ENCODE measurements around the gene EHBP1L1.

Gene EHBP1L1

DNA sequence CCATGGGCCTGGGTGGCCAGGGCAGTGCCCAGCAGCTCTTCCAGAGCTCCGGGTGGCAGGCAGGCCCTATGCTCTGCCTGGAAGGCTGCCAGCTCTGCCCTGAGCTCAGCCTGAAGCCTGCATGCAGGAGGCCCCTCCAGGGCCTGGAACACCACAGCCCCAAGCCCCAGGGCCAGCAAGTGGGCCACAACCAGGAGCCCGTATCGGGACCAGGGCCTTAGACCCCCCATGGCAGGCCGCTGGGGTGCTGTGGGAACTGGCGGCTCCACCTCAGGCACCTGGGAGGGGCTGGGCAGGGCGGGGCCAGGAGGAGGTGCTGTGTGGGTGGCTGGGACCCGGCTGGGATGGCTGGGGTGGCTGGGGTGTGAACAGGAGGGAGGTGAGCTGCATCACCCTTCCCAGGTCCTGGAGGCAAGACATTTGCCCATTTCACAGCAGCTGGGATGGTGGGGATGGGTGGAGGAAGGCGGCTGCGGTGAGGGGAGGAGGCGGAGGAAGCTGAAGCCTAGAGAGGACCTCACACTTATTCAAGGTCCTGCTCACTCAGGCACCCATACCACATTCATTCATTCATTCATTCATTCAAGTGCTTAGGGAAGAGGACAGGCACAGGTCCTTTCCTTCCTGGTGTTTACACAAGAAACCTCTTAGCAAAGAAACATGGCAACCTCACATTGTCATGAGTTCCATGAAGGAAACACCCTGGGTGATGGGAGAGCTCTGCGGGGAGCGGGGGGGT, 19.9 kb downstream of the EHBP1L1 start, which contains the start of gene KCNK7:
TSS of gene KCNK7 (minus strand) at position 258 of the 739 bp plus-strand sequence. CDS start at position 230, 28 bp downstream.
- peaks cover 34 to 51% of the 10 kb centered on the region in 2 donors for H3K36me3 Mint-ChIP-seq

DNA sequence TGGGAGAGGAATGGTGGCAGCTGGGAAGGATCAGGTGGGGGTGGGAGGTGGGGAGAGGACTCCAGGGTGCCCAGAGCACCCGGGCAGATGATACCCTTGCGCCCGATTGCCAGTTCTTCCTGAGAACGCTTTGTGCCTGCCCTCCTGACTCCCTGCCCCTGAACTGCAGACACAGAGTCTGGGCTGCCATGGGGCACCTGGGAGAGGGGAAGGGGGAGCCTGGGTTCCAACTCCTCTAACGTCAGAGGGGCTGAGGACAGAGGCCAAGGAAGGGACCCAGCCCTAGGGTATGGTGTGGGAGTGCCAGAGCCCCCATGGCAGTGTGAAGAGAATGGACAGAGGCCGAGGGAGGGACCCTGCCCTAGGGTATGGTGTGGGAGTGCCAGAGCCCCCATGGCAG, 20.7 kb downstream of the EHBP1L1 start:
- DNase-seq = no peak
- Mint-ChIP-seq H3K36me3 (peaks cover 33 to 47% of the 10 kb centered on the region in 2 donors), H3K27me3 (no peaks in the 10 kb centered on the region), H3K27ac (no peak overlapping the region), H3K4me3 (peak overlapping the region in 1 of 2 donors; percentile 37), H3K4me1 (peaks cover 9 to 35% of the 10 kb centered on the region in 2 donors), H3K9me3 (no peaks in the 10 kb centered on the region)
- no peak for ATAC-seq (replicated peaks)

More for the DNA sequence above, 19.9 kb downstream of the EHBP1L1 start, which contains the start of gene KCNK7:
- H3K4me3 Mint-ChIP-seq = peak within 1 kb of the TSS; percentile 37 to 42
- H3K27ac Mint-ChIP-seq = peak within 1 kb of the TSS; percentile 72
- peaks cover 9 to 31% of the 10 kb centered on the region in 2 donors for H3K4me1 Mint-ChIP-seq
- H3K9me3 Mint-ChIP-seq = no peaks in the 10 kb centered on the region
- DNase-seq (no peak), ATAC-seq (replicated peaks) (peak in 1 of 2 donors; percentile 20)
- H3K27me3 Mint-ChIP-seq = no peaks in the 10 kb centered on the region

DNA sequence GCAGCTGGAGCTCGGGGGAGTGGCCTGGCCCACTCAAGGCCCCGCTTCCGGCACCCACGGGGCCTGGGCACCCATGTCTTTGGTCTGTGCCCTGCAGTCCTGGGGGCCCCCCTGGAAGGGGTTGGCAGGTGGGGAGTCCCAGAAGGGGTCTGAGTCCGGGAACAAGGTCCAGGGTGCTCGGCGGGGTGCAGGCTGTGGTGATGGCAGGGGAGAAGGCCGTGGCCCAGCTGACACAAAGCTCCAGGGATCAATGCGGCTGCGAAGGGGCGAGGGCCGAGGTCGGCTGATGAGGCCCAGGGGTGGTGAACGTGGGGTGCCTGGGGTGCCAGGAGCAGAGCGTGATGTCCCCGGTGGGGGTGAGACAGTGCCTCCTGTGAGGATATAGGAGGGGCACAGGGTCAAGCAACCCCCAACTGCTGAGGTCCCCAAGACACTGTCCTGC, 22.4 kb downstream of the EHBP1L1 start:
- H3K36me3 Mint-ChIP-seq = peaks cover 38 to 49% of the 10 kb centered on the region in 2 donors
- peak overlapping the region; percentile 25 for H3K27ac Mint-ChIP-seq
- H3K4me3 Mint-ChIP-seq = no peak overlapping the region

DNA sequence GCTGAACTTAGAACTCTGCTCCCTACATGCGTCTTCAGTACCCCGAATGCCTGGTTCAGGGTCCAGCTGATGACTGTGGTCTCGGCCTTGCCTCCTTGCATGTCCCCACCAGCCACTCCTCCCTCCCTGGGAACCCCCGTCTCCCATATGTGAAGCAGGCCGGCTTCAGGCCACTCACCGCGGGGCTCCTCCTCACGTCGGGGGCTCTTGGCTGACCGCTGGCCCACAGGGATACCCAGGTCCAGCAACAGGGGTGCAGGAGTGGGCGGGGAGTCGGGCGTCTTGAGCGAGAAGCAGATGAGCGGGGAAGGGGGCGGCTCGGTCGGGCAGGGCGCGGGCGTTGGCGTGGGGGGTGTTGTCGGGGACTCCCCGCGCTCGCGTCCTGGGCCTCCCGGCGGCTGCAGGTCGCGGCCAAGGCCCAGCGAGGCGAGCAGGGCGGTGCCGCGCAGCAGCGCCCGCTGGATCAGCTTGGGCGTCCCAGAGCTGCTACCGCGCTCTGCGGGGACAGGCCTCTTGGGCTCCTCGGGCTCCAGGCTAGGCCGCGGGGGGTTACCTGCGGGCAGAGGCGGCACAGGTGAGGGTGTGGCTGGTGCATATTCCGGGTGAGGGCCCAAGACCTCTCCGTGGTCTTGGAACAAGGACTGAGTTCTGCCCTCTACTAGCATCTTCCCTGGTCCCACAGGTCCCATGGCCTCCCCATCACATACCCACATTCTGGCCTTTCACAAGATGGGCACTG, 23.5 kb downstream of the EHBP1L1 start:
- H3K36me3 Mint-ChIP-seq = peaks cover 37 to 46% of the 10 kb centered on the region in 2 donors
- peak overlapping the region; percentile 39 for H3K27ac Mint-ChIP-seq
- H3K27me3 Mint-ChIP-seq = no peaks in the 10 kb centered on the region
- H3K4me3 Mint-ChIP-seq = no peak overlapping the region
- DNase-seq (no peak), ATAC-seq (replicated peaks) (no peak)
- peaks cover 14 to 36% of the 10 kb centered on the region in 2 donors for H3K4me1 Mint-ChIP-seq
- no peaks in the 10 kb centered on the region for H3K9me3 Mint-ChIP-seq

More for the DNA sequence above, 22.4 kb downstream of the EHBP1L1 start:
- no peak for DNase-seq
- ATAC-seq (replicated peaks) = no peak
- Mint-ChIP-seq H3K27me3 (no peaks in the 10 kb centered on the region), H3K4me1 (peaks cover 12 to 38% of the 10 kb centered on the region in 2 donors), H3K9me3 (no peaks in the 10 kb centered on the region)

DNA sequence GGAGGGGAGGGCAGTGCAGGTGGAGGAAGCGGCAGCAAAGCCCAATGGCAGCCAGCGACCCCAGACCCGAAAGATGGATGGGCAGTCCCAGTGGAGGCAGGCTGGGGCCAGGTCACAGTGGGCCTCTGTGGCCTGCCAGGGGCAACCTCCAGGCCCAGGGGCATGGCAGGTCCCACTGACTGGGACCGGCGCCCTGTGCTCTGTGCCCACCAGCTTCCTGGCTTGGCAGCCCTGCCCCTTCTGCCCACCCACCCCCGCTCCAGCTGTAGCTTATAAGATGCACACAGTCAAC, 24.0 kb downstream of the EHBP1L1 start:
- H3K36me3 Mint-ChIP-seq = peaks cover 39 to 50% of the 10 kb centered on the region in 2 donors
- H3K4me3 Mint-ChIP-seq = no peak overlapping the region
- peaks cover 14 to 35% of the 10 kb centered on the region in 2 donors for H3K4me1 Mint-ChIP-seq
- no peaks in the 10 kb centered on the region for H3K27me3 Mint-ChIP-seq
- no peak for DNase-seq
- H3K9me3 Mint-ChIP-seq = no peaks in the 10 kb centered on the region
- H3K27ac Mint-ChIP-seq = no peak overlapping the region
- no peak for ATAC-seq (replicated peaks)

DNA sequence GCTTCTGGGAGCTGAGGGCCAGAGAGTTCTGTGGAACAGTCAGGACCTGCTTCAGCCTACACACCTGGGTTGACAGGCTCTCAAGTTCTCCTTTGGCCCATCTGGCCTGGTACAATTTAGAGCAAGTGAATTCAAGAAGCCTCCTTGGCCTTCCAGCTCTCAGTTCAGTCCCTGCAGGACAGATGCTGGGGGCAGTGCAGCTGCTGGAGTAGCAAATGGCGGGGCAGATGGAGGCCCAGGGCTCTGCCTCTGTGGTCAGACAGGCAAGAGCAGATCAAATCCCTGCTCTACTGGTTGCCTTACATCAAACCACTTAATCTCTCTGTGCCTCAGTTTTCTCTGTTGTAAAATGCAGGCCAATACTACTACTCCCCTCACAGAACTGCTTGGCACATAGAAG, 28.4 kb downstream of the EHBP1L1 start:
- H3K4me1 Mint-ChIP-seq = peaks cover 15 to 26% of the 10 kb centered on the region in 2 donors
- H3K27ac Mint-ChIP-seq = peak overlapping the region; percentile 42
- peaks cover 40 to 52% of the 10 kb centered on the region in 2 donors for H3K36me3 Mint-ChIP-seq
- H3K4me3 Mint-ChIP-seq = no peak overlapping the region
- no peaks in the 10 kb centered on the region for H3K9me3 Mint-ChIP-seq
- DNase-seq = no peak
- no peaks in the 10 kb centered on the region for H3K27me3 Mint-ChIP-seq
- ATAC-seq (replicated peaks) = no peak

DNA sequence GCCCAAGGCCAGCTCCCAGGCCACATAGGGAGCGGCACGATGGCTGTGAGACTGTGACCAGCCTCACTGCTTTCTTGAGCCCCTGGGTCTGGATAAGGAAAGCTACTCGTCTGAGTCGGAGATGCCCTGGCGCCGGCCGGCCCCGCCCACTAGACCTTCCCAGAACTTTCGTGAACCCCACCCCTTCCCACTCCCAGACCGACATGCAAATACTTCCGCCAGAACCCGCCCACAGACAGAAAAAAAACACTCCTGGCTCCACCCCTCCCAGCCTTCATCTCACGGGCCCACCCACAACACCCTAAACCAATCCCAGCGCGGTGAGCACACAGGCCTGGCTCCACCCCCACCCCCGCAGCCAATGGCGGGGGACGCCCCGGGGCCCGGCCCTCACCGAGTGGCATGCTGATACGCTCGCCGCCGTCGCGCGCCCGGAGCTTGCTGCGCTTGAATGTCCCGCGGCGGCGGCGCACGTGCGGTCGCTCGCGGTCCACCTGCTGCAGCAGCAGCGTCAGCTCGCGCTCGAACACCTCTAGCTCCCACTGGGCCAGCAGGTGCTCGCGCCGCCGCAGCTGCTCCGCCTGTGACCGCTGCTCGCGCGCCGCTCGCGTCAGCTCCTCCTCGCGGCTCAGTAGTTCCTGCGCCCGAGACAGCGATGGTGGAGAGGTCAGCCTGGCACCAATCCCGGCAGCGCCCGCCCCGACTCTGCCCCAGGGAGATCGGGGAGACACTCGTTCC, 31.2 kb downstream of the EHBP1L1 start:
- Mint-ChIP-seq H3K4me1 (peaks cover 36 to 48% of the 10 kb centered on the region in 2 donors), H3K27ac (no peak overlapping the region), H3K36me3 (peaks cover 53 to 72% of the 10 kb centered on the region in 2 donors), H3K27me3 (no peaks in the 10 kb centered on the region), H3K9me3 (no peaks in the 10 kb centered on the region), H3K4me3 (no peak overlapping the region)
- DNase-seq (no peak), ATAC-seq (replicated peaks) (peak in 1 of 2 donors; percentile 46)

DNA sequence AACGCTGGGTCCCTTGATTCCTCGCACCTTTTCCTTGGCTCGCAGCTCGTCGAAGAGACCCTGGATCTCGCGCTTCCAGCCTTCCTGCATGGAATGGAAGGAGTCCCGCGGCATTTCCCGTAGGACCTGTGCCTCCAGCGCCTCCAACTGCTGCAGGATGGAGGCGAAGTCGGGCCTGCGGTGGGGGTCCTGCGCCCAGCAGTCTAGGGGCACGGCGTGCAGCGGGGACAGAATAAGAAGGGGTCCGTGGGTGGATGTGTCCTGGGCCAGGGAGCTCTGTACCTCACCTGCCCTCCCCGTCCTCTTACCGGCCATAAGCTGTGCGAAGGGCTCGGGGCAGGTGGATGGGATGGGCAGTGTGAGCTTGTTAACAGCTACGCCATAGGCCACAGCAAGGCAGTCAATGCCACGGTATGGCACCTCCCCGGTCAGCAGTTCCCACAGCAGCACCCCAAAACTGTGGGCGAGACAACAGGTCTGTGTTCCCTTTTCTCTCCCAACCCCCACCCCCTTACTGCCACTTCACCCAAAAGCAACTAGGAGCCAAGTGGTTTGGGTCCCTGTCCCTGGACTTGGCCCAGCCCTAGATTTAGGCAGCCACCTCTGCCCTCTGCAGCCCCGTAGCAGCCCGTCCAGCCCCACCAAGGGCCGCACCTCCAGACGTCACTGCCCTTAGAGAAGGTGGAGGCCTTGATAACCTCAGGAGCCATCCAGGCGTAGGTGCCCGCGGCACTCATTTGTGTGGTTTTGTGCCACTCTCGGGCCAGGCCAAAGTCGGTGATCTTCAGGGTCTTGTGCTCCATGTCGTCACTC, 32.0 kb downstream of the EHBP1L1 start:
- Mint-ChIP-seq H3K9me3 (no peaks in the 10 kb centered on the region), H3K4me3 (no peak overlapping the region), H3K36me3 (peaks cover 53 to 72% of the 10 kb centered on the region in 2 donors), H3K4me1 (peaks cover 43 to 52% of the 10 kb centered on the region in 2 donors), H3K27ac (peak overlapping the region; percentile 20), H3K27me3 (no peaks in the 10 kb centered on the region)
- no peak for DNase-seq
- ATAC-seq (replicated peaks) = no peak

DNA sequence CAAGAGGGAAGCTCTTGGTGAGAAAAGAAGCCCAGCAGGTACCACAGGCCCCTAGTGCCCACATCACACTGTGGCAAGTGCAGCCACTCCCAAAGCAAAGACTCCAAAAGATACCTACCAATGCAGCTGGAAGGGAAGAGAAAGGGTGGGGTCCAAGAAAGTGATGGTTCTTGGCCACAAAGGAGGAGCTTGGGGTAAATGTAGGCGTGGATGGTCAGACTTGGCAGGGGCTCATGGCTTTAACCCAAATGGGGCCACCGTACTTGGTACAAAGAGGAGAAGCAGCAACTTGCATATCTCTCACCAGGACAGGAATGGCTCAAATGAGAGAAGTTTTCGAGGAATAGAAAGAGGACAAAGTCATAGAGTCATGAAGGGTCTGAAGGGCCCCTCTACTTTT, 33.4 kb downstream of the EHBP1L1 start:
- peaks cover 42 to 73% of the 10 kb centered on the region in 2 donors for H3K36me3 Mint-ChIP-seq
- ATAC-seq (replicated peaks) (no peak), DNase-seq (no peak)
- H3K4me1 Mint-ChIP-seq = peaks cover 41 to 48% of the 10 kb centered on the region in 2 donors
- H3K27me3 Mint-ChIP-seq = no peaks in the 10 kb centered on the region
- peak overlapping the region; percentile 9 for H3K27ac Mint-ChIP-seq
- no peak overlapping the region for H3K4me3 Mint-ChIP-seq
- no peaks in the 10 kb centered on the region for H3K9me3 Mint-ChIP-seq

DNA sequence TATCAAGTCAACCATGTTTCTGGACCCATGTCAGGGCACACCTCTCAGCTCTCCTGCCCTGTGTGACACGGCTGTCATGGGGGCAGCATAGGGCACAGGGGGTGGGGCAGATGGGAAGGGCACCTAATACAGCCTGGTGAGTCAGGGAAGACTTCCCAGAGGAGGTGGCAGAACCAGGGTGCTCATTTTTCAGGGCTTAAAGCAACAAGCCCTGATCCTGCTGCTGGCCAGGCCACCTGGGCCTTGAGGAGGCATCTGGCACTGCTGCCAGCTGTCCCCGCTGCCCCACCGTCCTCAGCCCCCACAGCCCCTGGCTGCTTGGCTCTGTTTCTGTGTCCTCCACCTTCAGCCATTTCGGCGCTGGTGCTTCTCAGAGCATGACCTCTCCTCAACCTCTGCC, 33.8 kb downstream of the EHBP1L1 start:
- Mint-ChIP-seq H3K36me3 (peaks cover 41 to 71% of the 10 kb centered on the region in 2 donors), H3K4me3 (no peak overlapping the region), H3K27ac (peak overlapping the region; percentile 94), H3K4me1 (peaks cover 41 to 48% of the 10 kb centered on the region in 2 donors), H3K27me3 (no peaks in the 10 kb centered on the region), H3K9me3 (no peaks in the 10 kb centered on the region)
- ATAC-seq (replicated peaks) (no peak), DNase-seq (no peak)

DNA sequence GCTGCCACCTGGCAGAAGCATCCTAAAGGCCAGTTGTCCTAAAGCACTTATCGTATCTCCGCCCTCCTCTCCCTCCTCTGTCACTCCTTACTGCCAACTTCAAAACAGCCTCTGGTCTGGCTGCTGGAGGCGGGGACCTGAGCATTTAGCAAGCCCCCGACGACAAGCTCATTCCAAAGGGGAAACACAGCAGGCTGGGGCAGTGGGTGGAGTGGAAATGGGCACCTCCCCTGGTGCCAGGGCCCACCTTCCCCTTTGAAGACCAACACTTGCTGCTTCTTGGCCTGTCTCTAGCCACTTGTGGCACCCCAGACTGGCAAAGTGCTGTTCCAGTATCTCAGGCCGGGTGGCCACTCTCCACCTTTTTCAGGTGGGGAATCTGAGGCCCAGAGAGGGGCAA, 34.6 kb downstream of the EHBP1L1 start:
- no peaks in the 10 kb centered on the region for H3K27me3 Mint-ChIP-seq
- DNase-seq = no peak
- no peaks in the 10 kb centered on the region for H3K9me3 Mint-ChIP-seq
- ATAC-seq (replicated peaks) = no peak
- H3K4me3 Mint-ChIP-seq = peak overlapping the region in 1 of 2 donors; percentile 80
- H3K36me3 Mint-ChIP-seq = peaks cover 38 to 63% of the 10 kb centered on the region in 2 donors
- H3K27ac Mint-ChIP-seq = peak overlapping the region; percentile 94
- H3K4me1 Mint-ChIP-seq = peaks cover 41 to 48% of the 10 kb centered on the region in 2 donors

DNA sequence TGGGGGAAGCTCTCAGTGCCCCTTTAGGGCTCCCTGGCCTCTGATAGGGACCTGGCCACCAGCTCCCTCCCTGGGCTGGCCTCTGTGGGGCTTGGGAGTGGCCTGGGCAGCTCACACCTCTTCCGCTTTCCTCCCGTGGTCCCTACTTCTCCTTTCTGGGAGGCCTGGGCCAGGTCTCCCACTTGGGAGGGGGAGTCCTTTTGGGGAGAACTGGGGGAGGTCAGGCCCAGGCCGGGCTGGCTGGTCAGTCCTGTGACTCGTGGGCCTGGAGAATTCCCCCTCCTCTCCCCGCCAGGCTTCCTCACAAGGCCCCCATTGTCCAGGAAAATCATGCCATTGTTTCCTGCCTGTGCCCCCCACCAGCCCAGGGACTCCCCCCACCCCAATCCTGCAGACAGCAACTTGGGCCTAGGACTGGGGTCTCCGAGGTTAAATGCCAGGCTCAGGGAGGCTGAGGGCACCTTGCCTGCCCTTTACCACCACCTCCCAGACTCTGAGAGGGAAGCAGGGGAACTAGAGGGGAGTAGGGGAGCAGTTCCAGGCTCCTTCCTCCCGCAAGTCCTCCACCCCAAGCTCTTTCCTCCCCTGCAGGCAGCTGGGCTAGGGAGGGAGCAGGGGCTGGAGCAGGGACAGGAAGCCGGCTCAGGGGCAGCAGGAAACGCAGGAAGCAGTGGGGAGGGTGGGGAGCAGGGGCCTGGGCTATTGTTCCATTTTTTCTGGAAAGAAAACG, 35.3 kb downstream of the EHBP1L1 start:
- Mint-ChIP-seq H3K27me3 (no peaks in the 10 kb centered on the region), H3K27ac (peak overlapping the region; percentile 94), H3K36me3 (peaks cover 35 to 59% of the 10 kb centered on the region in 2 donors), H3K4me1 (peaks cover 39 to 49% of the 10 kb centered on the region in 2 donors), H3K9me3 (no peaks in the 10 kb centered on the region), H3K4me3 (peak overlapping the region; percentile 80 to 90)
- ATAC-seq (replicated peaks) = no peak
- DNase-seq = no peak
